ENCODE data around the gene EXOC4. TPM values are rescaled to one million over a fixed set of nuclear protein-coding genes. Genes with fewer than 3 reads are reported as not detected.
"Not testable (repeated sequence)": the region's sequence is repeated elsewhere in the genome, so short reads cannot be mapped to it uniquely, and the experiment has no call there.

The EXOC4 gene
- total RNA-seq, 1 donor from 2014 or later = 103 TPM

DNA sequence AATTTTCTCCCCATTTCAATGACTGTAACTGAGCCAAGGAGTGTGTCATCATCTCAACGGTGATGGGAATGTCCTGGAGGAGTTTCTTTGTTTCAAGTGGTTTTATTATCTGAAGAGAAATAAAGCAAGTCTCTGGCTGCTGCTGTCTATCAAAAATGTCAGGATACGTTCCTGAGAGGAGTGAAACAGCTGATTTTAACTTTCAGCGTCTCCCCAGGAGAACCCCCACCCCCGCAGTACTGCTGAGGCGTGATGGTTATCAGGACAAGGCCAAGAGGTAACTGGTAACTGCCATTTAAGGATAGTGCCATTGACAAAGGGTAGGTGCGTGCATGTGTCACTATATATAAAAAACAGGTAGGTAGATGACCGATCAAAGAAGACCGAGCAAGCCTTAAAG is 803.9 kb downstream of the EXOC4 start:
- DNase-seq (ENCODE audit: low read depth, low spot score) = no peak

DNA sequence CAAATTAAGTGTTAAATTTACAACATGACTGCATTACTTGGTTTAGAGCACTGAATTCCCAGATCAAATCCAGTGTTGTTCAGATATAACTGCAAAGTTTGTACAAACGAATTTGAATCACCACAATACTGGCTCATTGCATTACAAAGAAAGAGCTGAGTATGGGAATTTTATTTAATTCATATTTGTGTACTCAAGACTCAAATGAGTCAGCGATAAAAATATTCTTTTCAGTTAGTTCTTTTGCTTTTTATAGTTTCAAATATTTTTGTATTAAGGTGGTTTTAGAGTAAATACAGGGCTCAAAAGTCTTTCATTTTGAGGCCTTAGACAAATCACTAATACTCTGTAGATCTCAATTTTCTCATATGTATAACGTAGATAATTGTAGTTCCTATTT is 805.6 kb downstream of the EXOC4 start:
- DNase-seq (ENCODE audit: low read depth, low spot score) = no peak

GRCh38 chr7:134058980-134059379 is 806.1 kb downstream of the EXOC4 start:
- no peak for DNase-seq (ENCODE audit: low read depth, low spot score)

- no peak for DNase-seq (ENCODE audit: low read depth, low spot score)
Observed at GRCh38 chr7:134059921-134060320, 807.0 kb downstream of the EXOC4 start.

DNA sequence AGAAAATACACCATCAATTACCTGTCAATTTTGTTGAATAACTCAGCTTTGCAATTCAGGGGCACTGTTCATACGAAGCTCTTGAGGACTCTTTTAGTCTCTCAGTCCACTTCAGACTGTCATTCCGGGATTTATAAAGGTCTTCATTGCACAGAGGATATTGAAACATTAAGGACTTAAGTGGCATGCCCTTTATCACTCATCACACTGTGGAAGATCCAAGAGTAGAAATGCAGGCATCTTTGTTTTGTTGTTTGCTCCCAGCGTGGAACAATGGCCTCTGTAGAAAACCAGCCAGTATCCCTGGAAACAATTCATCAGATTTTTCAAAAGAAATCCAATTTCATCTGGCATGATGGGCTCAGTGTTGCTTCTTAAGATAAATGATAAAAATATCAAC is 808.0 kb downstream of the EXOC4 start:
- DNase-seq (ENCODE audit: low read depth, low spot score) = no peak

- DNase-seq (ENCODE audit: low read depth, low spot score) = no peak
Observed at GRCh38 chr7:134062460-134062859, 809.6 kb downstream of the EXOC4 start.

DNA sequence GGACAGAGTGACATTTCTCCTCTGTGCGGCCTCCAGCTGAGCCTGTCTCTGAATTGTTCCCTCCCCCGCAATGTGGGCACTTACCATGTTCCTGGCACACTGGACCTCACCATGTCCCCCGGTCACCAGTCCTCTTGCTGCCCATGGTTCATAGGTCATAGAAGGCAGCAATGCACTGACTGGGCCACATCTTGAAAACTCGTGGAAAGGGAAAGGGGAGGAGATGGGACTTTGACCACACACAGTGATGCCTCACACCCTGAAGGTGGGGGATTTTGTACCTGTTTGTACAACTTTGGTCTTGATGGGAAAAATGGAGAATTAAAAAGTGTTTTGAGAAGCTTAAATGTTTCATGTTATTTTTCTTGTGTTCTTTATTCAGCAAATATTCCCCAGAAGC is 812.5 kb downstream of the EXOC4 start:
- no peak for DNase-seq (ENCODE audit: low read depth, low spot score)

GRCh38 chr7:134067164-134067563 is 814.3 kb downstream of the EXOC4 start:
- no peak for DNase-seq (ENCODE audit: low read depth, low spot score)

DNA sequence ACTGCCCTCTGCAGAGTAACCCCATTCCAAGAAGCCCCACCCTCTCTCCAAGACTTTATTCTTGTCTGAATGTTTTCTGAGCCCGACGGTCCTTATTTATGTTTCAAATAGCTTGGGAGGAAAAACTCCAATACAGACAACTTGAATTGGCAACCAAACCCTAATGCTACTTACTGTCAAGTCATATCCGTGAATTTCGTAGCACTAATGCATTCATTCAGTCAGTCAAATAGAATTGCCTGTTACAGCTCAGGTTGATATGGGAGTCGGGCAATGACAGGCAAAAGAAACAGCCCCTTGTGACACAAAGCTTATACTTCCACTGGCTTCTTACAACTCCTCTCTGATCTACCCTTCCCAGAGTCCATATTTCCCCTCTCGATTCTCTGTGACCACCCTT is 815.8 kb downstream of the EXOC4 start:
- no peak for DNase-seq (ENCODE audit: low read depth, low spot score)

DNA sequence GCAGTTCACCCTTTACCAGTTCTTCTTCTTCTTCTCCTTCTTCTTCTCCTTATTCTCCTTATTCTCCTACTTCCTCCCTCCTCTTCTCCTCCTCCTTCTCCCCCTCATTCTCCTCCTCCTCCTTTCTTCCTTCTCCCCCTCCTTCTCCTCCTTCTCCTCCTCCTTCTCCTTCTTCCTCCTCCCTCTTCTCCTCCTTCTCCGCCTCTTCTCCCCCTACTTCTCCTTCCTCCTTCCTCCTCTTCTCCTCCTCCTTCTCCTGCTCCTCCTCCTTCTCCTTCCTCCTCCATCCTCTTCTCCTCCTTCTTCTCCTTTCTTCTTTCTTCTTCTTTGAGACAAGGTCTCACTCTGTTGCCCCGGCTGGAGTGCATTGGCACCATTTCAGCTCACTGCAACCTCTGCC is 816.3 kb downstream of the EXOC4 start:
- DNase-seq (ENCODE audit: low read depth, low spot score) = no peak

- no peak for DNase-seq (ENCODE audit: low read depth, low spot score)
Observed at GRCh38 chr7:134070673-134071072, 817.8 kb downstream of the EXOC4 start.

DNA sequence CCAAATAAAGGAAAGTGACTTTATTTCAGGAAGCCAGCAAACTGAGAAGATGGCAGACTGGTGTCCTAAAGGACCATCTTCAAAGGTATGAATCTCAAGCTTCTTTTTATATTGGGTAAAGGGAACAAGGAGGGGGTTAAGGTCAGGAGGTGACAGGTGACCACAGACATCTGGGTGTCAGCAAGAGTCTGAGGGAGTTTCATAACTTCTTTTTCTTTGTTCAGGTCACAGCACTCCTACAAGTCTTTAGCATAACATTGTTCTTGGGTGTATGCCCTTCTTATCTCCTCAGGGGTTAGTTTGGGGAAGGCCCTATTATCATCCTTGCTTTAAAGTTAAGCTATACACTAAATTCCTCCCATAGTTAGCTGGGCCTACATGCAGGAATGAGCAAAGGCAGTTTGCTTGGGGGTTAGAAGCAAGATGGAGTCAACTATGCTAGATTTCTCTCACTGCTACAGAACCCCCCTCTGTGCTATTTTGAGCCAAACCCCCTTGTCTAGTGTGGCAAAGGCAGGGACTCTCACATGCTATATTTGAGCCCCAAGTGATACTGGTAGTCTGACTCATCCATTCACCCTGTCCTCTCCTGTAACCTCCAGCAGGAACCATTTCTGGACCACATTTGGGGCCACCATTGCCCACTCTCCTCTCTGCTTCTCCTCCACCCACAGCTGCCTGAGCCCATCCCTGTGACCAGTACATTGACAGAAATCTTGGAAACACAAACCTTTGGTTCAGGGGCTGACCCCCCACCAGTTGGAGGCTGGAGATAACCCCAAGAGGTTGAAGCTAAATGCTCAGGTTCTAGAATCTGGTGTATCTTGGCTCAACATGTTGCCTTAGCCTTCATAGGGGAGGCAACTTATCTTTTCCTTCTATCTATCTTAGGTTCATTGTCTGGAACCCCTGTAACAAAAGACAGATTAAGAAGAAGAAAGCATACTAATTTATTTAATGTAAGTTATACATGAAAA is 818.8 kb downstream of the EXOC4 start:
- DNase-seq (ENCODE audit: low read depth, low spot score) = no peak

- no peak for DNase-seq (ENCODE audit: low read depth, low spot score)
Observed at GRCh38 chr7:134073276-134073675, 820.4 kb downstream of the EXOC4 start.

DNA sequence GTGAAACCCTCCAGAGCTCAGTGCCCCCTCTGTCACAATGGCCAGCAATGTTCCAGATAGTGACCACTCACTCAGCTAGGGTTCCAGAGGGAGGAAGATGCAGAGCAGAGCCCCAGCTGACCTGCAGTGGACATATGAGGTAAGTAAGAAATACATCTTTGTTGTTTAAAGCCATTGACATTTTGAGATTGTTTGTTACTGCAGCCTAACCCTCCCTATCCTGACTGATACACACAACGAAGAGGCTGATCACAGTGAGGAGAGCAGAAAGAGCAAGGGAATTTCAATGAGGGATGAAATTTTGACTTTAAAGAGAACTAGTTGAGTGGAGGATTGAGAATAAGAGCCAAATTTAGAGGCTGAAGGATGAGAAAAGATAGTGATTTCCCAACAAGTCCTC is 822.9 kb downstream of the EXOC4 start:
- DNase-seq (ENCODE audit: low read depth, low spot score) = no peak

- not testable (repeated sequence) for DNase-seq (ENCODE audit: low read depth, low spot score)
Observed at GRCh38 chr7:134077560-134077959, 824.7 kb downstream of the EXOC4 start.

- DNase-seq (ENCODE audit: low read depth, low spot score) = no peak
Observed at GRCh38 chr7:134078991-134079390, 826.1 kb downstream of the EXOC4 start.

- no peak for DNase-seq (ENCODE audit: low read depth, low spot score)
Observed at GRCh38 chr7:134081695-134082094, 828.8 kb downstream of the EXOC4 start.

GRCh38 chr7:134083766-134084487 is 831.0 kb downstream of the EXOC4 start:
- no peak for DNase-seq (ENCODE audit: low read depth, low spot score)

DNA sequence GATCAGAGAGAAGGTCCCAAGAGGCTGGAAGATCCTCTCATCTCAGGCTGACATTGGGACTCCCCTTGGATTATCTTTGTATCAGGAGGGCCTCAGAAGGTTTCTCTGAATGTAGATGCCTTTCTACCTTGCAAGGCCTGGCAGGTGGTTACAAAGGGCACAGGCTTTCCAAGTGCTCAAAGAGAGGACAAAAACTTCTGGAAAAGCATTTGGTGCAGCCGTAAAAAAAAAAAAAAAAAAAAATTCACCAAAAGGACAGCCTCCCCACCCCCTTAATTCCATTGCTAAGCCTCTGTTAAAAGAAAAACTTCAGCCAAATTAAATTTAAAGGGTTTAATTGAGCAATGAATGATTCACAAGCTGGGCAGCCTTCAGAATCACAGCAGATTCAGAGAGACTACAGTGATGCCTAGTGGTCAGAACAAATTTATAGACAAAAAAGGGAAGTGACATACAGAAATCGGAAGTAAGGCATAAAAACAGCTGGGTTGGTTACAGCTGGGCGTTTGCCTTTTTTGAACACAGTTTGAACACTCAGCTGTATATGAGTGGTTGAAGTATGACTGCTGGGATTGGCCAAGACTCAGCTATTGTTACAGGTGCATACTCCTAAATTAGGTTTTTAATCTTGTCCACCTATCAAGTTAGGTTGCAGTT is 831.7 kb downstream of the EXOC4 start:
- no peak for DNase-seq (ENCODE audit: low read depth, low spot score)

DNA sequence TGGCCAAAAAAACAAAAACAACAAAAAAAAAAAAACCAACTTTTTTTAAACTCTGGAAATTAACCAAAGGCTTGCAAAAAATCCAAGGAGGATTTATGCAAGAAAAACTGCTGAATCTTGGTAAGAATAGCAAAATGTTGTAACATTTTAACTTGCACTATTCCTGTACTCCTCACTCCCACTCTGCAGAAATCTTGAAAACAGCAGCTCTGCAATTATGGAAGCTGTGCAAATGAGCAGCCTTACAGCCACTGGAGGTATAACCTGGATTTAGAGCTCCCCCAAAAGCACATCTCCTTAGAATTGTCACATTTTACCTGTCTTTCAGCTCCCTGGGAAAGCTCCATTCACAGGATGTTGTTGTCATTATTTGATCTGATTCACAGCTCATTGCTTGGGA is 832.4 kb downstream of the EXOC4 start:
- no peak for DNase-seq (ENCODE audit: low read depth, low spot score)

DNA sequence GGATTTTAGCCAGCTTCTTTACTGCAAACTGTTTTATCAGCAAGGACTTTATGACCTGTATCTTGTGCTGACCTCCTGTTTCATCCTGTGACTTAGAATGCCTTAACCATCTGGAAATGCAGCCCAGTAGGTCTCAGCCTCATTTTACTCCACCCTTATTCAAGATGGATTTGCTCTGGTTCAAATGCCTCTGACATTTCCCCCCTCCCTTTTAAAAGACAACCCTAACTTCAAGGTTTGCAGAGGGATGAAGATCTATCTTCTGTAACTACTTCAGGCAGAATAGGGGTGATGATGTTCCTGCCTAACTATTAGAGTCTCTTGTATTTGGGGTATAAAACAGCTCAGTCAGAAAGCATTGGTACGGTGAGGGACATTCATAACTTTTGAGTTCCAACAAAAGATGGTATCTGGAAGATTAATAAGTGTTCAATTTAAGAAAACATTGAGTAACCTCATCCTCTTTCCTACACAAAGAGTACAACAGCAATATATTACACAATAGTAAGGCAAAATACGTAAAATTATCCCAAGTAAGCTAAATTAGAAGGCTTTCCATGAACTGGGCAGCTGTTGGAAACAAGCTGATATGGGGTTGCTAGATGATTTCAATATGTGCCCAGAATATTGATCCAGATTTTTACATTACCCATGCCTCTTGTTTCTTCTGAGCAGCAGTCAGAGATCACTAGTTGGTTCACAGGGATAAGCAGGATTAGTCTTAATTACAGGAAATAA is 834.3 kb downstream of the EXOC4 start:
- no peak for DNase-seq (ENCODE audit: low read depth, low spot score)
